Measurements from ENCODE around the gene RPS6KL1.

The RPS6KL1 gene

DNA sequence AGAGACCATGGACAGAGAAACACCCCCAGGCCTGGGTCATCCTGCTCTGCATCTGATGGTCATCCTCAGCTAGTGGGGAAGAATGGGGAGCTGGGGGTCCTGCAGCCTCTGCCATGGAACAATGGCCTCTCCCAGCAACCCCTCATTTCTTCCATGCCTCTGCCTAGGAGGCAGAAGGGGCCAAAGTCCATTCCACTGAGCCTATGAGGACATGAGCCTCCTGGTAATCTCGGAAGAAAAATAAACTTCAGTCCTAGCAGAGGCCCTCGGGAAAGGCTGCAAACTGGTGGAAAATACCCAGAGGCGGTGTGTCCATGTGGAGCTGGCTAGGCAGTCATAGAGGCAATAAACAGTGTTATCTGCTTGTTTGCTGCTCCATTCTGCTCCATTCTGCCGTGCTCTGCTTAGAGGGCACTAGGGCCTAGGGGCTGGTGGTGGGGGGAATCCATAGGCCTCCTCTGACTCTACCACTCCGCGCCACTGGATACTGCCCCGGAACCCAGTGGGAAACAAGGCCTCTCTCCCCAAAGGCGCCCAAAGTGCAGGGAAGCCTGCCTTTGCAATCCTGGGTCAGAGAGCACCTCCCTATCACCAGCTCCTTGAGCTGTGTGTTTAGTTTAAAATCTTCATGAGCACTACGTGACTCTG is 27.9 kb upstream of the RPS6KL1 start:
- no peaks in the 10 kb centered on the region for H3K36me3 ChIP-seq (replicated peaks)
- in situ Hi-C loops (cut with HindIII; ENCODE audit: low pct_ligation_motif_present, low sequenced_read_pairs), result no loop called here
- no peak for DNase-seq
- no peak overlapping the region for H3K27ac ChIP-seq
- TF ChIP-seq, protein P1, sequence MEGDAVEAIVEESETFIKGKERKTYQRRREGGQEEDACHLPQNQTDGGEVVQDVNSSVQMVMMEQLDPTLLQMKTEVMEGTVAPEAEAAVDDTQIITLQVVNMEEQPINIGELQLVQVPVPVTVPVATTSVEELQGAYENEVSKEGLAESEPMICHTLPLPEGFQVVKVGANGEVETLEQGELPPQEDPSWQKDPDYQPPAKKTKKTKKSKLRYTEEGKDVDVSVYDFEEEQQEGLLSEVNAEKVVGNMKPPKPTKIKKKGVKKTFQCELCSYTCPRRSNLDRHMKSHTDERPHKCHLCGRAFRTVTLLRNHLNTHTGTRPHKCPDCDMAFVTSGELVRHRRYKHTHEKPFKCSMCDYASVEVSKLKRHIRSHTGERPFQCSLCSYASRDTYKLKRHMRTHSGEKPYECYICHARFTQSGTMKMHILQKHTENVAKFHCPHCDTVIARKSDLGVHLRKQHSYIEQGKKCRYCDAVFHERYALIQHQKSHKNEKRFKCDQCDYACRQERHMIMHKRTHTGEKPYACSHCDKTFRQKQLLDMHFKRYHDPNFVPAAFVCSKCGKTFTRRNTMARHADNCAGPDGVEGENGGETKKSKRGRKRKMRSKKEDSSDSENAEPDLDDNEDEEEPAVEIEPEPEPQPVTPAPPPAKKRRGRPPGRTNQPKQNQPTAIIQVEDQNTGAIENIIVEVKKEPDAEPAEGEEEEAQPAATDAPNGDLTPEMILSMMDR (IDR thresholded peaks at IDR 0.05; ENCODE audit: low read depth, low read length, missing control alignments), result no peak
- H3K4me3 ChIP-seq (ENCODE audit: low read depth, low read length), result no peak overlapping the region
- no peaks in the 10 kb centered on the region for H3K27me3 ChIP-seq (replicated peaks)

DNA sequence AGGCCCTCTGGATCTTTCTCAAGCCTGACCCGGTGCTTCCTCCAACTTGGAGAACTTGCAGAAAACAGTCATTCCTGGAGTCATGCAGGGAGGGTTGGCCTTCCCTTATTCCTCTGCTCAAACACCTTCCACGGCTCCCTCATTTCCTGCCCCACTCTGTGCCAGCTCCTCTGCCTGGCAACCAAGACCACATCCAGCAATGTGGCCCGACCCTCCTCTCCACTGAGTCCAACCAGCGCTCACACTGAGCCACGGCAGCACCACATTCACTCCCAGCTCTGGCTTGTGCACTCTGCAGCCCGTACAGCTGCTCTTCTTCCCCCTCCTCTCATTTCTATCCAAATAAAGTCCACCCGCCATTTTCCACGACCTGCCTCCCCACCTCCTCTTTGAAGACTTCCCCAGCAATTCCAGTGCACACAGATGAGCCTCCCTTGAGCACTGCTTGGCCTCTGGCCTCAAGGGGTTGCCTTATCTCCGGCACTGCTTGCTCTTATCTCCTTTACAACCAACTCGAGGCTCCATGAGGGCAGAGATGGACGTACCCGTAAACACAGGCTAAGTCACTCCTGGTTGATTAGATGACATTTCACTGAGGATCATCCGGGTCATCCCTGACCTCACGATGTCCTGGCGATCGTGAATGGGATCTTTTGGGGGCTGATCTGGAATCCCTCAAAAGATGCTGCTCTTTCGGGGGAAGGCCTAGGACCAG is 27.0 kb upstream of the RPS6KL1 start:
- TF ChIP-seq, protein P1 (IDR thresholded peaks at IDR 0.05; ENCODE audit: low read depth, low read length, missing control alignments), result no peak
- in situ Hi-C loops (cut with HindIII; ENCODE audit: low pct_ligation_motif_present, low sequenced_read_pairs), result no loop called here
- Histone ChIP-seq H3K27me3 (replicated peaks) (no peaks in the 10 kb centered on the region), H3K27ac (no peak overlapping the region), H3K4me3 (ENCODE audit: low read depth, low read length) (no peak overlapping the region), H3K36me3 (replicated peaks) (no peaks in the 10 kb centered on the region)
- no peak for DNase-seq

DNA sequence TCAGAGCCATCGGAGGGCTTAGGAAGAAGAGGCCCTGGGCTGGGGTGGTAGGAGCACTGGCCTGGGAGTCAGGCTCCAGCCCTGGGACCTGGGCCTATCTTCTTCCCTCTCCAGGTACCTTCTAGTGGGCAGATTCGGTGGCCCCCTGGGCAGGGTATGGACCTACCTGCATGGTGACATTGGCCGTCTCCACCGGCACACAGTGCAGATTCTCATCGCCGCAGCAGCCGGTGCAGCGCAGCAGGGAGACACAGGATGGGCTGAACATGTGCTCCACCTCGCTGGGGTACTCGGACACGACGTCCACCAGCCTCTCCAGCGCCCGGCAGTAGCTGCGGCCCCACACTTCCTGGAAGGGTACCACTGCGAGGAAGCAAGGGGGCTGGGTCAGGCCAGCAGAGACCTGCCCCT is 26.1 kb upstream of the RPS6KL1 start:
- Histone ChIP-seq H3K4me3 (ENCODE audit: low read depth, low read length) (no peak overlapping the region), H3K27me3 (replicated peaks) (no peaks in the 10 kb centered on the region), H3K36me3 (replicated peaks) (no peaks in the 10 kb centered on the region), H3K27ac (no peak overlapping the region)
- in situ Hi-C loops (cut with HindIII; ENCODE audit: low pct_ligation_motif_present, low sequenced_read_pairs), result no loop called here
- DNase-seq, result no peak
- TF ChIP-seq, protein P1 (IDR thresholded peaks at IDR 0.05; ENCODE audit: low read depth, low read length, missing control alignments), result no peak

DNA sequence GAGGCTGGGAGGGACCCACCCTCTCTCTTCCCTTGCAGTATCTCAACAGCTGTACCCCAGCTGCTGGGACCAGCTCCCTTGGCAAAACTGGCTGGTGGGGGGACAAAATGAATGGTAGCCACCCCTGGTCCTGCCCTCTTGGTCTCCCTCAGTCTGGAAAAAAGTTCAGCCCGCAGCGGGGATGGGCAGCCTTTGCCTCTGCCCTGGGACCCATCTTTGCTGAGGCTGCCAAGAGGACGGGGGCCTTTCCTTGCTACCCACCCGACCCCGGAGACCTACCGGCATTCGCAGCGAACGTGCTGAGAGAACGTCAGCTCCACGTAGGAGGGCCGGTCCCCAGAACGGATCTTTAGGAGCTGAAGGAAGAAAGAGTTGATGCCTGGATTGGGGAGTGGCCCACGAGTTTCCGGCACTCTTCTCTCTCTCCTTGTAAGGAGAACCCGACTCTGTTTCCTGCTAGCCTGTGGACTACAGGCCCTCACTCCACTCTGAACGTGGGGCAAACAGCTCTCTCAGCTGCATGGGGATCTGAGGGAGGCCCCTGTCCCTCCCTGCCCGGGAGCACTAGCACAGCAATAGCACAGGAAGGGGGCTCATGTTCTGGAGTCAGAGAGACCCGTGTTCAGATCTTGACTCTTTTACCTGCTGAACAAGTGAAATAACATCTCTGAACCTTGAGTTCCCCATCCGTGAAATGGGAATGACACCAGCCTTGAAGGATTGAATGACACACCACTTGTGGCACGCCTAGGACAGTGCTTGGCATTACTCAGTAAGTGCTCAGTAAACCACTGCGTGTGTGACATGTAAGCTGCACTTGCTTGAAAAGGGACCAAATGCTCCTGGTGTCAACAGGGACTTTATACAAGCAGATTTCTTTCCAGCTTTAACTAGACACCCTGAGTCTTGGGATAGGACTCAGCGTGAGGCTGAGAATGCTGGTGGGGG is 25.4 kb upstream of the RPS6KL1 start:
- Histone ChIP-seq H3K4me3 (ENCODE audit: low read depth, low read length) (no peak overlapping the region), H3K36me3 (replicated peaks) (no peaks in the 10 kb centered on the region), H3K27me3 (replicated peaks) (no peaks in the 10 kb centered on the region), H3K27ac (no peak overlapping the region)
- TF ChIP-seq, protein P1 (IDR thresholded peaks at IDR 0.05; ENCODE audit: low read depth, low read length, missing control alignments), result no peak
- in situ Hi-C loops (cut with HindIII; ENCODE audit: low pct_ligation_motif_present, low sequenced_read_pairs), result no loop called here
- DNase-seq, result no peak

DNA sequence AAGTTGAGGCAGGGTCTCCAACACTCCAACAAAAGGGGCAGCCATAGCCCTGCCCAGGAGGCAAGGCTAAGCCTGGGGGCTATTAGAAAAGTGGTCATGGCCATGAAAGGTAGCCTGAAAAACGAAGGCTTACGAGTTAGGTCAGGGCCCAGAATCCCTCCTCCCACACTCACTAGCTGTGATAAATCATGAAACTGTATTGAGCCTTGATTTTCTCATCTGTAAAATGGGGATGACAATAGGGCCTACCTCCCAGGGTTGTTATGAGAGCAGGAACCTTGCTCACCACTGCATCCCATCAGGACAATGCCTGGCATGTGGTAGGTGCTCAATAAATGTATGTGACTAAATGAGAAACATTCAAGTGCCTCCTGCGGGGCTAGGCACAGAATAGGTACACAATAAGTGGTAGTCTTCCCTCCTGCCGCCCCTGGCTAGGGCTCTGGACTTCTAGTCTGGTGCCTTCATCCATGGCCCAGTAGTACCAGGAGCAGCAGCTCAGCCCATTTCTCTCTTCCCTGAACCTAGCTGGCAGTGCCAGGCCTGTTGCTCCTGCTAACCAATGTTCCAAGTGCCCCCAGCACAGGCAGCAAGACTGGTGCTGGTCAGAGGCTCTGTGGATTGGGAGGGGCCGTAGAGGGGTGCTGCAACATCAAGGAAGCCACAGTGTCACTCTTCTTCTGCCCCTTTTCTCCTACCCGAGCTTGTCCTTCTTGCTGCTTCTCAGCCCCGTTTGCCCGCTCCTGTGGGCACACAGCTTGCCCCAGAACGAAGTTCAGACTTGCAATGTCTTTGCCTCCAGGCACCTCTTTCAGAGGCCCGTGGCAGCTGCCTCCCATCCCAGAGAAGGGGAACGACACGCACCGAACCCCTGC is 24.5 kb upstream of the RPS6KL1 start:
- Histone ChIP-seq H3K27me3 (replicated peaks) (no peaks in the 10 kb centered on the region), H3K27ac (no peak overlapping the region), H3K36me3 (replicated peaks) (no peaks in the 10 kb centered on the region), H3K4me3 (ENCODE audit: low read depth, low read length) (no peak overlapping the region)
- TF ChIP-seq, protein P1 (IDR thresholded peaks at IDR 0.05; ENCODE audit: low read depth, low read length, missing control alignments), result no peak
- in situ Hi-C loops (cut with HindIII; ENCODE audit: low pct_ligation_motif_present, low sequenced_read_pairs), result no loop called here
- DNase-seq, result no peak
